Natural killer cell treated with Interleukin-12 subunit alpha and Interleukin-12 subunit beta and Interleukin-15 and Interleukin-18, amount 100 ng/mL, for 72 hours (primary cell): ENCODE measurements around the gene OGFRL1. TPM values are rescaled to one million over a fixed set of nuclear protein-coding genes. Genes with fewer than 3 reads are reported as not detected.

Experiments used
- ATAC-seq, 2 donors: fragments of 150-1000 bp; cut with Tn5 transposase in 1 of 2; sonication (Bioruptor Pico), chemical (Tn5 transposase) in 1 of 2; 2 replicates each; pipeline ENCODE4 v1.10.0; 2021
- DNase-seq: peaks from one replicate; pipeline ENCODE4 v3.0.0; 2022; ENCODE audit warnings: low spot score
- H3K27ac Mint-ChIP-seq, 2 donors: 1 replicate in 1 of 2; 2 replicates in 1 of 2; pipeline ENCODE4 v1.8.0; 2022; ENCODE audit warnings: mixed read lengths in 2 of 2, mild to moderate bottlenecking in 1 of 2, moderate library complexity in 1 of 2
- H3K27me3 Mint-ChIP-seq, 2 donors: 1 replicate in 1 of 2; 2 replicates in 1 of 2; pipeline ENCODE4 v1.8.0; 2022; ENCODE audit warnings: mixed read lengths in 2 of 2
- H3K36me3 Mint-ChIP-seq: one replicate; pipeline ENCODE4 v1.8.0; 2022; ENCODE audit warnings: mixed read lengths
- H3K4me1 Mint-ChIP-seq, 2 donors: 1 replicate in 1 of 2; 2 replicates in 1 of 2; pipeline ENCODE4 v1.8.0; 2022; ENCODE audit warnings: low read depth in 2 of 2, mixed read lengths in 2 of 2, mild to moderate bottlenecking in 1 of 2
- H3K4me3 Mint-ChIP-seq: one replicate; pipeline ENCODE4 v1.8.0; 2022; ENCODE audit warnings: mixed read lengths
- H3K9me3 Mint-ChIP-seq: 2 replicates; pipeline ENCODE4 v1.8.0; 2022; ENCODE audit warnings: mixed read lengths
- total RNA-seq, 2 donors: library from RNA; stranded (reverse); gene quantifications; one replicate each; pipeline ENCODE4 v1.2.3, GENCODE V29; 2022

Gene OGFRL1
- total RNA-seq, 2 donors from 2014 or later, result 9.0 to 9.1 TPM

GRCh38 chr6:71294121-71294523 lies 5.5 kb downstream of the OGFRL1 start:
- Mint-ChIP-seq H3K36me3 (peaks cover 22% of the 10 kb centered on the region), H3K4me1 (peaks cover 31 to 40% of the 10 kb centered on the region in 2 donors), H3K9me3 (no peaks in the 10 kb centered on the region), H3K27ac (no peak overlapping the region), H3K4me3 (no peak overlapping the region), H3K27me3 (no peaks in the 10 kb centered on the region)
- ATAC-seq (no peak), DNase-seq (no peak)

GRCh38 chr6:71298459-71298858 lies 9.8 kb downstream of the OGFRL1 start:
- DNase-seq, result no peak

GRCh38 chr6:71299541-71300470 lies 11.2 kb downstream of the OGFRL1 start:
- Mint-ChIP-seq H3K9me3 (no peaks in the 10 kb centered on the region), H3K36me3 (peaks cover 27% of the 10 kb centered on the region), H3K27me3 (no peaks in the 10 kb centered on the region), H3K4me3 (no peak overlapping the region), H3K27ac (no peak overlapping the region), H3K4me1 (peaks cover 3 to 12% of the 10 kb centered on the region in 2 donors)
- ATAC-seq, result peak in 1 of 2 donors; percentile 31
- DNase-seq, result no peak

More at GRCh38 chr6:71298459-71298858, 9.8 kb downstream of the OGFRL1 start:
- H3K27ac Mint-ChIP-seq, result no peak overlapping the region
- peaks cover 38% of the 10 kb centered on the region for H3K36me3 Mint-ChIP-seq
- no peaks in the 10 kb centered on the region for H3K27me3 Mint-ChIP-seq
- peaks cover 8 to 15% of the 10 kb centered on the region in 2 donors for H3K4me1 Mint-ChIP-seq
- H3K4me3 Mint-ChIP-seq, result no peak overlapping the region
- H3K9me3 Mint-ChIP-seq, result no peaks in the 10 kb centered on the region
- no peak for ATAC-seq

GRCh38 chr6:71300561-71301168 lies 12.1 kb downstream of the OGFRL1 start:
- Mint-ChIP-seq H3K27ac (no peak overlapping the region), H3K4me1 (peaks cover 3 to 12% of the 10 kb centered on the region in 2 donors), H3K36me3 (peaks cover 27% of the 10 kb centered on the region), H3K27me3 (no peaks in the 10 kb centered on the region), H3K9me3 (no peaks in the 10 kb centered on the region), H3K4me3 (no peak overlapping the region)
- ATAC-seq, result peak; percentile 67 to 68
- no peak for DNase-seq

- H3K9me3 Mint-ChIP-seq, result no peaks in the 10 kb centered on the region
- H3K4me3 Mint-ChIP-seq, result no peak overlapping the region
- H3K27ac Mint-ChIP-seq, result no peak overlapping the region
- DNase-seq (no peak), ATAC-seq (no peak)
- peaks cover 27% of the 10 kb centered on the region for H3K36me3 Mint-ChIP-seq
- H3K27me3 Mint-ChIP-seq, result no peaks in the 10 kb centered on the region
- H3K4me1 Mint-ChIP-seq, result peaks cover 3 to 12% of the 10 kb centered on the region in 2 donors
Observed at GRCh38 chr6:71301546-71301945, 12.9 kb downstream of the OGFRL1 start.

GRCh38 chr6:71309656-71310055 lies 21.0 kb downstream of the OGFRL1 start:
- Mint-ChIP-seq H3K9me3 (no peaks in the 10 kb centered on the region), H3K27me3 (no peaks in the 10 kb centered on the region), H3K27ac (no peak overlapping the region), H3K4me3 (no peak overlapping the region), H3K4me1 (no peaks in the 10 kb centered on the region), H3K36me3 (no peaks in the 10 kb centered on the region)
- ATAC-seq (no peak), DNase-seq (no peak)

GRCh38 chr6:71310261-71310660 lies 21.6 kb downstream of the OGFRL1 start:
- H3K27ac Mint-ChIP-seq, result no peak overlapping the region
- peaks cover 0 to under 1% of the 10 kb centered on the region in 2 donors for H3K27me3 Mint-ChIP-seq
- no peak overlapping the region for H3K4me3 Mint-ChIP-seq
- ATAC-seq, result no peak
- DNase-seq, result no peak
- H3K4me1 Mint-ChIP-seq, result no peaks in the 10 kb centered on the region
- no peaks in the 10 kb centered on the region for H3K36me3 Mint-ChIP-seq
- H3K9me3 Mint-ChIP-seq, result no peaks in the 10 kb centered on the region

- H3K4me3 Mint-ChIP-seq, result no peak overlapping the region
- no peak overlapping the region for H3K27ac Mint-ChIP-seq
- peaks cover 0 to 8% of the 10 kb centered on the region in 2 donors for H3K27me3 Mint-ChIP-seq
- ATAC-seq, result no peak
- no peaks in the 10 kb centered on the region for H3K9me3 Mint-ChIP-seq
- no peaks in the 10 kb centered on the region for H3K4me1 Mint-ChIP-seq
- H3K36me3 Mint-ChIP-seq, result no peaks in the 10 kb centered on the region
- no peak for DNase-seq
Observed at GRCh38 chr6:71312089-71312488, 23.5 kb downstream of the OGFRL1 start.

GRCh38 chr6:71317441-71317840 lies 28.8 kb downstream of the OGFRL1 start:
- H3K9me3 Mint-ChIP-seq, result no peaks in the 10 kb centered on the region
- no peak for ATAC-seq
- H3K27me3 Mint-ChIP-seq, result peaks cover 0 to 15% of the 10 kb centered on the region in 2 donors
- H3K27ac Mint-ChIP-seq, result no peak overlapping the region
- no peak overlapping the region for H3K4me3 Mint-ChIP-seq
- no peaks in the 10 kb centered on the region for H3K36me3 Mint-ChIP-seq
- DNase-seq, result no peak
- H3K4me1 Mint-ChIP-seq, result no peaks in the 10 kb centered on the region

- no peak for ATAC-seq
Observed at GRCh38 chr6:71320041-71320440, 31.4 kb downstream of the OGFRL1 start.

GRCh38 chr6:71321314-71321713 lies 32.7 kb downstream of the OGFRL1 start:
- Mint-ChIP-seq H3K4me3 (no peak overlapping the region), H3K27me3 (peaks cover 7 to 17% of the 10 kb centered on the region in 2 donors), H3K9me3 (no peaks in the 10 kb centered on the region), H3K27ac (no peak overlapping the region), H3K36me3 (no peaks in the 10 kb centered on the region), H3K4me1 (no peaks in the 10 kb centered on the region)
- DNase-seq, result no peak
- ATAC-seq, result no peak

More at GRCh38 chr6:71320041-71320440, 31.4 kb downstream of the OGFRL1 start:
- DNase-seq, result no peak
- H3K27me3 Mint-ChIP-seq, result peaks cover 7 to 25% of the 10 kb centered on the region in 2 donors
- no peaks in the 10 kb centered on the region for H3K4me1 Mint-ChIP-seq
- no peaks in the 10 kb centered on the region for H3K9me3 Mint-ChIP-seq
- H3K27ac Mint-ChIP-seq, result no peak overlapping the region
- H3K36me3 Mint-ChIP-seq, result no peaks in the 10 kb centered on the region
- no peak overlapping the region for H3K4me3 Mint-ChIP-seq

- no peak for ATAC-seq
- no peak for DNase-seq
- no peak overlapping the region for H3K27ac Mint-ChIP-seq
- H3K36me3 Mint-ChIP-seq, result no peaks in the 10 kb centered on the region
- no peaks in the 10 kb centered on the region for H3K4me1 Mint-ChIP-seq
- no peak overlapping the region for H3K4me3 Mint-ChIP-seq
- no peaks in the 10 kb centered on the region for H3K9me3 Mint-ChIP-seq
- H3K27me3 Mint-ChIP-seq, result peaks cover 13 to 24% of the 10 kb centered on the region in 2 donors
Observed at GRCh38 chr6:71324194-71324785, 35.7 kb downstream of the OGFRL1 start.

GRCh38 chr6:71326611-71327010 lies 38.0 kb downstream of the OGFRL1 start:
- H3K4me3 Mint-ChIP-seq, result no peak overlapping the region
- H3K27me3 Mint-ChIP-seq, result peaks cover 18 to 29% of the 10 kb centered on the region in 2 donors
- no peak overlapping the region for H3K27ac Mint-ChIP-seq
- no peak for ATAC-seq
- H3K9me3 Mint-ChIP-seq, result no peaks in the 10 kb centered on the region
- H3K4me1 Mint-ChIP-seq, result no peaks in the 10 kb centered on the region
- DNase-seq, result no peak
- no peaks in the 10 kb centered on the region for H3K36me3 Mint-ChIP-seq

- peaks cover 11 to 26% of the 10 kb centered on the region in 2 donors for H3K27me3 Mint-ChIP-seq
- ATAC-seq (no peak), DNase-seq (no peak)
- H3K27ac Mint-ChIP-seq, result no peak overlapping the region
- no peaks in the 10 kb centered on the region for H3K36me3 Mint-ChIP-seq
- no peaks in the 10 kb centered on the region for H3K4me1 Mint-ChIP-seq
- no peaks in the 10 kb centered on the region for H3K9me3 Mint-ChIP-seq
- H3K4me3 Mint-ChIP-seq, result no peak overlapping the region
Observed at GRCh38 chr6:71330501-71330900, 41.9 kb downstream of the OGFRL1 start.
